Occipital lobe (tissue), 2 donors: Measurements from ENCODE around the gene GFOD1. TPM values are rescaled to one million over a fixed set of nuclear protein-coding genes. Genes with fewer than 3 reads are reported as not detected.
A peak's percentile ranks its signal among the peaks of the same experiment; 100 is the strongest.
"Not testable (repeated sequence)": the region's sequence is repeated elsewhere in the genome, so short reads cannot be mapped to it uniquely, and the experiment has no call there.

Experiments
- DNase-seq: peaks from one replicate; lab custom pipeline; 2025; lab: John Stamatoyannopoulos, UW
- total RNA-seq: library from RNA; depleted of rRNA; stranded (reverse); fragments of >200 nt; gene quantifications from one replicate; pipeline ENCODE4 v1.2.3, GENCODE V29; 2014

GFOD1 gene
- total RNA-seq, 1 donor from 2014 or later, result 38.2 TPM

GRCh38 chr6:13511913-13512717, 24.7 kb upstream of the GFOD1 start:
- DNase-seq, result no peak

- DNase-seq, result not testable (repeated sequence)
Observed at GRCh38 chr6:13511141-13511571, 23.8 kb upstream of the GFOD1 start.

- not testable (repeated sequence) for DNase-seq
Observed at GRCh38 chr6:13510433-13510832, 23.0 kb upstream of the GFOD1 start.

- DNase-seq, result no peak
Observed at GRCh38 chr6:13508711-13509705, 21.6 kb upstream of the GFOD1 start.

GRCh38 chr6:13507306-13507860, 20.0 kb upstream of the GFOD1 start:
- DNase-seq, result no peak

- no peak for DNase-seq
Observed at GRCh38 chr6:13505345-13505734, 17.9 kb upstream of the GFOD1 start.

GRCh38 chr6:13504611-13505344, 17.4 kb upstream of the GFOD1 start:
- DNase-seq, result no peak

- no peak for DNase-seq
Observed at GRCh38 chr6:13500915-13501314, 13.5 kb upstream of the GFOD1 start.

- no peak for DNase-seq
Observed at GRCh38 chr6:13500264-13500663, 12.9 kb upstream of the GFOD1 start.

- DNase-seq, result no peak
Observed at GRCh38 chr6:13496513-13497190, 9.3 kb upstream of the GFOD1 start.

GRCh38 chr6:13495818-13496217, 8.4 kb upstream of the GFOD1 start:
- no peak for DNase-seq

- DNase-seq, result no peak
Observed at GRCh38 chr6:13495112-13495776, 7.8 kb upstream of the GFOD1 start.

GRCh38 chr6:13494137-13494536, 6.7 kb upstream of the GFOD1 start:
- no peak for DNase-seq

GRCh38 chr6:13493147-13493546, 5.7 kb upstream of the GFOD1 start:
- DNase-seq, result no peak

- no peak for DNase-seq
Observed at GRCh38 chr6:13492357-13492756, 5.0 kb upstream of the GFOD1 start.

GRCh38 chr6:13491538-13491937, 4.1 kb upstream of the GFOD1 start:
- no peak for DNase-seq

GRCh38 chr6:13490402-13490801, 3.0 kb upstream of the GFOD1 start:
- no peak for DNase-seq

GRCh38 chr6:13488896-13489237, 1.5 kb upstream of the GFOD1 start:
- no peak for DNase-seq

GRCh38 chr6:13488015-13488895, 855 bp upstream of the GFOD1 start:
- DNase-seq, result peak; percentile 56
